HUDEP-2 (cell line): ENCODE results near the gene S100A16.

Experiments used
- DNase-seq, 76 experiments: peaks; one replicate each; lab custom pipeline; 2025; ENCODE audit not compliant: unreplicated experiment in 76 of 76; lab: John Stamatoyannopoulos, UW

Gene S100A16

GRCh38 chr1:153639280-153639679 is 26.3 kb upstream of the S100A16 start:
- no peak for DNase-seq

- DNase-seq = no peak
Measured at GRCh38 chr1:153638261-153638660, 25.3 kb upstream of the S100A16 start.

GRCh38 chr1:153636312-153636711 is 23.4 kb upstream of the S100A16 start:
- DNase-seq = no peak

GRCh38 chr1:153635872-153636271 is 22.9 kb upstream of the S100A16 start:
- no peak for DNase-seq

- peak in 75 of 76 experiments; percentile 58 to 98 (median 95) for DNase-seq
Measured at GRCh38 chr1:153633754-153634665, 21.1 kb upstream of the S100A16 start, which contains the start of gene CHTOP. Gene CHTOP (plus strand): TSS chr1:153634066. CDS start chr1:153636589, 2,523 bp downstream.

- DNase-seq = no peak
Measured at GRCh38 chr1:153633161-153633753, 20.3 kb upstream of the S100A16 start.

- DNase-seq = no peak
Measured at GRCh38 chr1:153631047-153632022, 18.4 kb upstream of the S100A16 start.

- no peak for DNase-seq
Measured at GRCh38 chr1:153630384-153630783, 17.4 kb upstream of the S100A16 start.

GRCh38 chr1:153629971-153630370 is 17.0 kb upstream of the S100A16 start:
- DNase-seq = no peak

- no peak for DNase-seq
Measured at GRCh38 chr1:153629343-153629665, 16.4 kb upstream of the S100A16 start.

GRCh38 chr1:153628638-153629342 is 15.9 kb upstream of the S100A16 start:
- DNase-seq = no peak

- DNase-seq = peak in 29 of 76 experiments; percentile 7 to 63 (median 27)
Measured at GRCh38 chr1:153627715-153628626, 15.0 kb upstream of the S100A16 start, which contains the start of gene S100A1. Gene S100A1 (plus strand): TSS chr1:153628434. CDS start chr1:153630522, 2,088 bp downstream.

- peak in 30 of 76 experiments; percentile 6 to 68 (median 26) for DNase-seq
Measured at GRCh38 chr1:153626904-153627714, 14.2 kb upstream of the S100A16 start, which contains the start of gene S100A13. Gene S100A13 (minus strand): TSS chr1:153627505. CDS start chr1:153626472, 1,033 bp downstream.

- DNase-seq = no peak
Measured at GRCh38 chr1:153626477-153626903, 13.6 kb upstream of the S100A16 start.

- no peak for DNase-seq
Measured at GRCh38 chr1:153624965-153625611, 12.2 kb upstream of the S100A16 start.

GRCh38 chr1:153623101-153623500 is 10.2 kb upstream of the S100A16 start:
- no peak for DNase-seq

GRCh38 chr1:153619171-153619570 is 6.2 kb upstream of the S100A16 start:
- no peak for DNase-seq

GRCh38 chr1:153617663-153618062 is 4.7 kb upstream of the S100A16 start:
- no peak for DNase-seq
